Suprapubic skin (tissue), 4 donors: ENCODE data around the gene KRT4. TPM values are rescaled to one million over a fixed set of nuclear protein-coding genes. Genes with fewer than 3 reads are reported as not detected.

Experiments
- DNase-seq, 2 donors: peaks; one replicate each; pipeline ENCODE4 v3.0.0-alpha.2; 2019; ENCODE audit warnings: low spot score in 2 of 2
- H3K27ac ChIP-seq: fragments of 200-600 bp; sonication (generic); one replicate; pipeline ENCODE4 v1.5.1; 2019
- H3K27me3 ChIP-seq: fragments of 200-600 bp; sonication (generic); one replicate; pipeline ENCODE4 v1.5.1; 2019
- H3K36me3 ChIP-seq: fragments of 200-600 bp; sonication (generic); one replicate; pipeline ENCODE4 v1.5.1; 2019
- H3K4me1 ChIP-seq: fragments of 200-600 bp; sonication (generic); one replicate; pipeline ENCODE4 v1.5.1; 2019
- H3K4me3 ChIP-seq: fragments of 200-600 bp; sonication (generic); one replicate; pipeline ENCODE4 v1.5.1; 2019; ENCODE audit warnings: mild to moderate bottlenecking
- H3K9me3 ChIP-seq: fragments of 200-600 bp; sonication (generic); one replicate; pipeline ENCODE4 v1.5.1; 2019
- CTCF ChIP-seq, 2 donors: fragments of 200-600 bp in 1 of 2; fragments of 450-650 bp in 1 of 2; sonication (generic) in 1 of 2; IDR thresholded peaks; one replicate each; pipeline ENCODE4 v1.5.1; 2016 to 2019; ENCODE audit warnings: antibody characterized with exemption in 2 of 2, mild to moderate bottlenecking in 1 of 2, moderate library complexity in 1 of 2
- EP300 ChIP-seq: sonication (generic); formaldehyde crosslinking; IDR thresholded peaks from one replicate; pipeline ENCODE4 v1.6.1; 2017; ENCODE audit warnings: antibody characterized with exemption
- POLR2A ChIP-seq, 2 donors: fragments of 450-650 bp; IDR thresholded peaks; one replicate each; pipeline ENCODE4 v1.6.1; 2017; ENCODE audit warnings: antibody characterized with exemption in 2 of 2, mild to moderate bottlenecking in 2 of 2, moderate library complexity in 2 of 2
- POLR2AphosphoS5 ChIP-seq, 3 donors: sonication (generic); formaldehyde crosslinking; IDR thresholded peaks; one replicate each; pipeline ENCODE4 v1.6.1; 2017; ENCODE audit warnings: antibody characterized with exemption in 3 of 3
- WGBS: methylation state at CpG from one replicate; pipeline ENCODE4 v1.1.5; 2018; 5-methylcytosine and 5-hydroxymethylcytosine counted together
- total RNA-seq, 4 donors: library from RNA; depleted of rRNA; stranded (reverse); fragments of >200 nt; gene quantifications; one replicate each; pipeline ENCODE4 v1.1.0, GENCODE V29; 2016

Gene KRT4
- total RNA-seq, 4 donors from 2014 or later, result 0.32 to 1.6 (median 0.76) TPM

GRCh38 chr12:52823761-52824450 is 10.0 kb upstream of the KRT4 start:
- no peak for DNase-seq

GRCh38 chr12:52822771-52823510 is 9.0 kb upstream of the KRT4 start:
- TF ChIP-seq POLR2AphosphoS5 (IDR thresholded peaks at IDR 0.05), result no peak
- no peak for TF ChIP-seq POLR2A (IDR thresholded peaks at IDR 0.05)
- TF ChIP-seq CTCF (IDR thresholded peaks at IDR 0.05), result no peak
- TF ChIP-seq EP300, result no peak
- Histone ChIP-seq H3K4me1 (peaks cover 7% of the 10 kb centered on the region), H3K4me3 (no peak overlapping the region), H3K27ac (no peak overlapping the region), H3K36me3 (no peaks in the 10 kb centered on the region), H3K9me3 (no peaks in the 10 kb centered on the region), H3K27me3 (peaks cover 11% of the 10 kb centered on the region)
- WGBS, result 81% methylated on average over 15 of the region's 16 CpGs
- DNase-seq, result no peak

More at GRCh38 chr12:52823761-52824450, 10.0 kb upstream of the KRT4 start:
- Histone ChIP-seq H3K9me3 (no peaks in the 10 kb centered on the region), H3K36me3 (no peaks in the 10 kb centered on the region), H3K27me3 (peaks cover 3% of the 10 kb centered on the region), H3K4me3 (no peak overlapping the region), H3K4me1 (peaks cover 7% of the 10 kb centered on the region), H3K27ac (no peak overlapping the region)
- 86% methylated on average over 9 of the region's 15 CpGs for WGBS
- TF ChIP-seq POLR2AphosphoS5 (IDR thresholded peaks at IDR 0.05) (no peak), POLR2A (IDR thresholded peaks at IDR 0.05) (no peak), CTCF (IDR thresholded peaks at IDR 0.05) (no peak), EP300 (no peak)

- Histone ChIP-seq H3K9me3 (no peaks in the 10 kb centered on the region), H3K4me3 (no peak overlapping the region), H3K4me1 (peaks cover 7% of the 10 kb centered on the region), H3K36me3 (no peaks in the 10 kb centered on the region), H3K27me3 (peaks cover 14% of the 10 kb centered on the region), H3K27ac (no peak overlapping the region)
- DNase-seq, result no peak
- TF ChIP-seq POLR2AphosphoS5 (IDR thresholded peaks at IDR 0.05) (no peak), CTCF (IDR thresholded peaks at IDR 0.05) (no peak), EP300 (no peak), POLR2A (IDR thresholded peaks at IDR 0.05) (no peak)
- 40% methylated on average over 2 of the region's 10 CpGs for WGBS
Observed at GRCh38 chr12:52821826-52822660, 8.1 kb upstream of the KRT4 start.

GRCh38 chr12:52821071-52821730 is 7.3 kb upstream of the KRT4 start:
- Histone ChIP-seq H3K27me3 (peaks cover 17% of the 10 kb centered on the region), H3K4me1 (peaks cover 7% of the 10 kb centered on the region), H3K27ac (no peak overlapping the region)

More at GRCh38 chr12:52821071-52821730, 7.3 kb upstream of the KRT4 start:
- Histone ChIP-seq H3K36me3 (no peaks in the 10 kb centered on the region), H3K4me3 (no peak overlapping the region), H3K9me3 (no peaks in the 10 kb centered on the region)
- TF ChIP-seq POLR2AphosphoS5 (IDR thresholded peaks at IDR 0.05) (no peak), POLR2A (IDR thresholded peaks at IDR 0.05) (no peak), EP300 (no peak), CTCF (IDR thresholded peaks at IDR 0.05) (no peak)
- 92% methylated on average over 4 of the region's 4 CpGs for WGBS
- DNase-seq, result no peak
